WI38 (cell line): ENCODE results near the gene ADAM33.

Experiments
- H3K4me3 ChIP-seq: 2 replicates; pipeline ENCODE4 v1.5.1; 2011; ENCODE audit warnings: low read depth, mild to moderate bottlenecking, control low read depth, low read length
- CTCF ChIP-seq: IDR thresholded peaks from 2 replicates; pipeline ENCODE4 v1.5.1; 2012; ENCODE audit warnings: low read depth, mild to moderate bottlenecking, control low read depth, low read length

Gene ADAM33

GRCh38 chr20:3627476-3627875, 54.3 kb downstream of the ADAM33 start:
- H3K4me3 ChIP-seq, result no peak overlapping the region
- TF ChIP-seq CTCF, result no peak

GRCh38 chr20:3622406-3622805, 59.4 kb downstream of the ADAM33 start:
- TF ChIP-seq CTCF, result no peak
- H3K4me3 ChIP-seq, result no peak overlapping the region

GRCh38 chr20:3621111-3621510, 60.7 kb downstream of the ADAM33 start:
- no peak for TF ChIP-seq CTCF
- no peak overlapping the region for H3K4me3 ChIP-seq
